NCI-H2196 (cell line): ENCODE measurements around the gene MCIDAS.

Source experiments
- DNase-seq: peaks from one replicate; lab custom pipeline; 2025; ENCODE audit not compliant: unreplicated experiment; lab: John Stamatoyannopoulos, UW

The MCIDAS gene

GRCh38 chr5:55222985-55223811 is 3.9 kb downstream of the MCIDAS start:
- DNase-seq: no peak

- no peak for DNase-seq
Observed at GRCh38 chr5:55222092-55222984, 4.8 kb downstream of the MCIDAS start.

GRCh38 chr5:55220433-55221185 is 6.5 kb downstream of the MCIDAS start:
- no peak for DNase-seq

- no peak for DNase-seq
Observed at GRCh38 chr5:55219770-55220169, 7.3 kb downstream of the MCIDAS start.

GRCh38 chr5:55218967-55219366 is 8.1 kb downstream of the MCIDAS start:
- peak; percentile 70 for DNase-seq

GRCh38 chr5:55211184-55211874 is 15.8 kb downstream of the MCIDAS start:
- no peak for DNase-seq

GRCh38 chr5:55205001-55205400 is 22.1 kb downstream of the MCIDAS start:
- no peak for DNase-seq

- DNase-seq: no peak
Observed at GRCh38 chr5:55191165-55191564, 36.0 kb downstream of the MCIDAS start.

GRCh38 chr5:55188656-55189540 is 38.2 kb downstream of the MCIDAS start:
- peak; percentile 2 for DNase-seq

- DNase-seq: peak; percentile 19
Observed at GRCh38 chr5:55187370-55187769, 39.7 kb downstream of the MCIDAS start.

GRCh38 chr5:55180016-55180415 is 47.1 kb downstream of the MCIDAS start:
- DNase-seq: no peak

- no peak for DNase-seq
Observed at GRCh38 chr5:55177078-55177477, 50.0 kb downstream of the MCIDAS start.

GRCh38 chr5:55176176-55176818 is 50.8 kb downstream of the MCIDAS start:
- DNase-seq: peak; percentile 64

- DNase-seq: no peak
Observed at GRCh38 chr5:55175781-55176175, 51.3 kb downstream of the MCIDAS start.

- no peak for DNase-seq
Observed at GRCh38 chr5:55173687-55174230, 53.4 kb downstream of the MCIDAS start.

GRCh38 chr5:55172937-55173686 is 54.0 kb downstream of the MCIDAS start, which contains the start of gene CDC20B:
TSS of gene CDC20B (minus strand) at chr5:55173177. CDS start at chr5:55173000, 177 bp downstream.
- peak; percentile 72 for DNase-seq

GRCh38 chr5:55172051-55172899 is 54.8 kb downstream of the MCIDAS start:
- DNase-seq: peak; percentile 67
